T-helper 2 cell (primary cell): Measurements from ENCODE around the gene BICDL2.
"Not testable (repeated sequence)": the region's sequence is repeated elsewhere in the genome, so short reads cannot be mapped to it uniquely, and the experiment has no call there.

Experiments
- DNase-seq, 5 experiments: peaks; one replicate each; pipeline versions ENCODE4 v3.0.0 to v3.0.0-alpha.2; 2012 to 2022
- total RNA-seq, 2 donors: gene quantifications; one replicate each; lab custom pipeline; 2026; lab: John Stamatoyannopoulos, UW

Gene BICDL2, protein sequence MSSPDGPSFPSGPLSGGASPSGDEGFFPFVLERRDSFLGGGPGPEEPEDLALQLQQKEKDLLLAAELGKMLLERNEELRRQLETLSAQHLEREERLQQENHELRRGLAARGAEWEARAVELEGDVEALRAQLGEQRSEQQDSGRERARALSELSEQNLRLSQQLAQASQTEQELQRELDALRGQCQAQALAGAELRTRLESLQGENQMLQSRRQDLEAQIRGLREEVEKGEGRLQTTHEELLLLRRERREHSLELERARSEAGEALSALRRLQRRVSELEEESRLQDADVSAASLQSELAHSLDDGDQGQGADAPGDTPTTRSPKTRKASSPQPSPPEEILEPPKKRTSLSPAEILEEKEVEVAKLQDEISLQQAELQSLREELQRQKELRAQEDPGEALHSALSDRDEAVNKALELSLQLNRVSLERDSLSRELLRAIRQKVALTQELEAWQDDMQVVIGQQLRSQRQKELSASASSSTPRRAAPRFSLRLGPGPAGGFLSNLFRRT
- total RNA-seq, result 0 to 0.34 reads per million in 2 donors

DNA sequence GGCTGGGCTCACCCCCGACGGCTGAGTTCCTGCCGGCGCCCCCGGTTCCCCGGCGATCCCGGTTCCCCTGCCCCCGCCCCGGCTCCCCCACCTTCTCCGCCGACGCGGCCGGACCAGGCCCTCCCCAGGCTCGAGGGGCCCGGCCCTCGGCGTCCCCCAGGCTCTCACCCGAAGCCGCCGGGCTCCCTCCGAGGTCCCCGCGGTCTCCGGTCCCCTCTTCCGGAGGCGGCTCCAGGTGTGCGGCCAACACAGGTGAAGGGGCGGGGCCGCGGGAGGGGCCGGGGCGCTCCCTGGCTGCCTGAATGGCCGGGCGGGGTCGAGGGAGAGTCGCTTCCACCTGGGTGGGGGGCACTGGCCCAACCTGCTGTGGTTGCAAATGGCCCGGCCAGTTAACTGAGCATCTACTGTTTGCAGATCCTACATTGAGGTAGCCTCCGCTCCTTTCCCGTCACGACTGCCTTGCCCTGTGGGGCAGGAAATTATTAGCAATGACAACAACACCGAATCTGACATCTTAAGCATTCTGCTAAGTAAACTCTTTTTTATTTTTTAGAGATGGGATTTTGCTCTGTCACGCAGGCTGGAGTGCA lies at the start of gene BICDL2:
Gene BICDL2 (minus strand): TSS at position 219 of the 590 bp plus-strand sequence. CDS start 1,448 bp downstream, outside the sequence.
- DNase-seq, result no peak

GRCh38 chr16:3085868-3086595 lies 49.3 kb upstream of the BICDL2 start:
- peak in 1 of 5 experiments; percentile 68 for DNase-seq

DNA sequence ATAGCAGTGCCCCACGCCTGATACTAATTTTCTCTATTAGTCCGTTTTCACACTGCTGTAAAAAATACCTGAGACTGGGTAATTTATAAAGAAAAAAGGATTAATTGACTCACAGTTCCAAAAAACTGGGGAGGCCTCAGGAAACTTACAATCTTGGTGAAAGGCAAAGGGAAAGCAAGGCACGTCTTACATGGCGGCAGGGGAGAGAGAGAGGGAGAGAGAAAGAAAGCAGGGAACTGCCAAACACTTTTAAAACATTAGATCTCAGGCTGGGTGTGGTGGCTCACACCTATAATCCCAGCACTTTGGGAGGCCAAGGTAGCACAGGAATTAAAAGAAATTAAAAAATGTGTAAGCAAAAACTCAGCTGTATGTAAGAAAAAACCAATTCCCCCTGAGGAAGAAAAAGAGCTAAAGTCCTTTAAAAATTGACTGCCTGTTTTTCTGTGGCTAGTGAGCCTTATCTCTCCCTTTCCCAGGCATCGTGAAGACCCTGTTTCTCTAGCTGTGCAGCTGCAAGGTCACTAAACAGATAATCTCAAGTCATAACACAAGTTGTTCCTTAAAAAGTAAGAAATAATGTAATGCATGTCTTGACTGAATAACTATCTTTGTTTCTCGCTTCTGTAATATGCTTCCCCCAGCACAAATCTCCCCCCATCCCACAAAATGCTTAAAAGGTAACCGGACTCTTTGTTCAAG lies 48.4 kb upstream of the BICDL2 start:
- no peak for DNase-seq

DNA sequence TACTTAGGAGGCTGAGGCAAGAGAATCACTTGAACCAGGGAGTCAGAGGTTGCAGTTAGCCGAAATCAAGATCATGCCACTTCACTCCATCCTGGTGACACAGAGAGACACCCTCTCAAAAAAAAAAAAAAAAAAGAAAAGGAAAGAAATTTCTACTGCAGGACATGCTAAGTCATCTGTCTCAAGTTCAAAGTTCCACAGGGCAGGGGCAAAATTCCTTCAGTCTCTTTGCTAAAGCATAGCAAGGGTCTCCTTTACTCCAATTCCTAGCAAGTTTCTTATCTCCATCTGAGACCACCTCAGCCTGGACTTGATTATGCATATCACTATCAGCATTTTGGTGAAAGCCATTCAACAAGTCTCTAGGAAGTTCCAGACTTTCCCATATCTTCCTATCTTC lies 47.7 kb upstream of the BICDL2 start:
- DNase-seq, result no peak

- not testable (repeated sequence) for DNase-seq
These were observed 46.7 kb upstream of the BICDL2 start for GRCh38 chr16:3083408-3083807.

- not testable (repeated sequence) for DNase-seq
These were observed 45.2 kb upstream of the BICDL2 start for GRCh38 chr16:3081957-3082356.

DNA sequence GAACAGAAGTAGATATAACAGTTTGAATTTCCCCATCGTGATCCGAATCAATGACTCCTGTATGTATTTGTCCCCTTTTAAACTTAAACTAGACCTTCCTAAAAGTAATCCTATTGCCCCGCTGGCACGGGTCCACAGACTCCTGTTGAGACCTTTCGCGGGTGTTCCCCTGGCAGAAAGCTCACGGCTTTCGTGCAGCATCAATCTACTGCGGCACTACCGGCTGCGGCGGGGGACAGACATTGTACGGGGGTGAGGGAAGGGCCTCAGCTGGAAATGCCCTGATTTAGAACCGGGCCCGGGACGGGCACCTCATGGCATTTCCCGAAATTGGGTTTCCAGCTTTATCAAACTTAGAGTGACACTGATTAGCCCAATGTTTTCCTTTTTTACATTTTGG lies 43.3 kb upstream of the BICDL2 start:
- DNase-seq, result no peak

GRCh38 chr16:3076577-3076976 lies 39.8 kb upstream of the BICDL2 start:
- no peak for DNase-seq

GRCh38 chr16:3075946-3076345 lies 39.2 kb upstream of the BICDL2 start:
- peak in 1 of 5 experiments; percentile 55 for DNase-seq

DNA sequence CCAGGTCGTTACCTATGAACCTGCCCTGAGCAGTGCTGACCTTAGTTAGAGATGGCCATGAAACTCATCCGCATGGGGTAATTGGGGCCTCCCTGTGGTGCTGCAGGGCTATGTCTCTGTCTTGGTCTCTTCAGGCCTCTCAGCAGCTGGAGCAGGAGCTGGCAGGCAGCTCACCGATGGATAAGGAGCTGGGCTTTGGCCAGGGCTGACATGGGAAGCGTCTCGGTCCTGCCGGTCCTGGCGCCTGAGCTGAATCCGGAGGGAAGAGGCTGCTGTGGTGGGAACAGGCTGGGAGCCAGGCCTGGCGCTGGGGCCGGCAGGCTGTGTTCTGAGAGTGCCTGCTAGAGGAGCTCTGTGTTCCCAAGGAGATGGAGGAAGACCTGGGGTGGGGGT lies 38.8 kb upstream of the BICDL2 start:
- DNase-seq, result peak in 1 of 5 experiments; percentile 68

GRCh38 chr16:3074860-3075522 lies 38.2 kb upstream of the BICDL2 start:
- DNase-seq, result peak; percentile 38 to 99 (median 77)

GRCh38 chr16:3073448-3073847 lies 36.7 kb upstream of the BICDL2 start:
- peak in 1 of 5 experiments; percentile 48 for DNase-seq

DNA sequence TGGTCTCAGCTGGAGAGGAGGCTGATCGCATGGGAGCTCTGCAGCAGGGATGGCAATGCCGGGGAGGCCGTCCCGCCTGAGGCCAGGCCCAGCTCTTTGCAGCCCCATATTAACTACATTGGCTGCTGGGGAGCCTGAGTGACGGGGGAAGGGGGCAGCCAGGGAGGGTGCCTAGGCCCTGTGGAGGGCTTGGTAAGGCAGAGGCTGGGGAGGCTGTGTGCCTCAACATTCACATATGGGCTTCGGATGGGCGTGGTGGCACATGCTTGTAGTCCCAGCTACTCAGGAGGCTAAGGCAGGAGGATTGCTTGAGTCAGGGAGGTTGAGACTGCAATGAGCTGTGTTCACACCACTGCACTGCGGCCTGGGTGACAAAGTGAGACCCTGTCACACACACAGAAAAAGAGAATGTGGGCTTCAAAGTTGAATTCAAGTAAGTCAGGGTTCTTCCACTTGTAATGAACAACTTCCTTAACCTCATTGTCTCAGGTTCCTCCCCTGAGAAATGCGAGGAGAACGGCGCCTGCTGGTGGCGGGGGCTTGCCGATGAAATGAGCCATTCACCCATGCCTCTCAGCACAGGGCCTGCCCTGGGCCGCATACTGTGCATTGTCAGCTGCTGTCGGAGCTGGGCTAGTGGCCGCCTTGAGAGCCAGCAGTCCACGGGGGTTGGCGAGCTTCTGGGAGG lies 36.0 kb upstream of the BICDL2 start:
- peak in 2 of 5 experiments; percentile 49 to 69 for DNase-seq

GRCh38 chr16:3072148-3072547 lies 35.4 kb upstream of the BICDL2 start:
- DNase-seq, result peak in 1 of 5 experiments; percentile 77

DNA sequence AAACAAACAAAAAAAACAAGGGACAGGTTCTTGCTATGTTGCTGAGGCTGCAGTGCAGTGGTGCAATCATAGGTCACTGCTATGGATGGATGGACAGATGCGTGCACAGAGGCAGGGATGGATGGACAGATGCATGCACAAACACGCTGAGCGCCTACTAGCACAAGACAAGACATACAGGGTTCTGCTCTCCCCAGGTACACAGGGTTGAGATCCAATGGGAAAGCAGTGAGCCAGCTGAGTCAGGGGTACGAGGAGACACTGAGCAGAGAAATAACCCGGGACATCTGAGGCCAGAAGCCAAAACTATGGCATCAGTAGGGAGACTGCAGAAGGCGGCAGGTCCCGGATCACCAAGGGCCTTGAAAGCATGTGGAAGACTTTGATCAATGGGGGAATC lies 34.9 kb upstream of the BICDL2 start:
- DNase-seq, result peak in 1 of 5 experiments; percentile 50

GRCh38 chr16:3070608-3071111 lies 33.9 kb upstream of the BICDL2 start:
- DNase-seq, result peak in 1 of 5 experiments; percentile 53

GRCh38 chr16:3069146-3069545 lies 32.4 kb upstream of the BICDL2 start:
- not testable (repeated sequence) for DNase-seq

DNA sequence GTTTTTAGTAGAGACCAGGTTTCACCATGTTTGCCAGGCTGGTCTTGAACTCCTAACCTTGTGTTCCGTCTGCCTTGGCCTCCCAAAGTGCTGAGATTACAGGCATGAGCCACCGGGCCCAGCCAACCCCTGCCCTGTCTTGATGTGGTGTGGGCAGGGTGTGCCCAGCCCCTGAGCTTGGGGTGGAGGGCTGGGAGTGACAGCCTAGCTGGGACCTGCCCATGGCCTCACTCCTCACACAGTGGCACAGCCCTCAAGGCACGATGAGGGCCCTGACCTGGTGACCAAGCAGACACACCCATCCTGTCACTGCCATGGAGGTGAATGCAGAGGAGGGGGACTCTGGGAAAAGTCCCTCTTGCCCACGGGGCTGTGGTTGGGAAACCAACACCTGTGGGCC lies 31.7 kb upstream of the BICDL2 start:
- DNase-seq, result peak in 1 of 5 experiments; percentile 69

DNA sequence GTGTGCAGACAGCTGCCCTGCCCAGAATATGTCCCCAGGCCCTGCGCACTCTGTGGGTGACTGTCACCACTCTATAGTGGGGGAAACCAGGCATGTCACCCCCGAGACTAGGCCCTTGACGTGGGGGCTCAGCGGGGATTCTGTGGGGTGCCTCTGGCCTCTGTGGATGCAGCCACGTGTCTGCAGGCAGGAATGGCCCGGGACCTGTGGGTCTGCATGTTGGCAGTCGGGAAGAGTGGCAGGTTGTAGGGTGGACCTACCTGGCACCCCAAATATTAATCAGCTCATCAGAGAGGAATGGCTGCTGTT lies 29.6 kb upstream of the BICDL2 start:
- DNase-seq, result peak in 1 of 5 experiments; percentile 40

- DNase-seq, result peak in 1 of 5 experiments; percentile 47
These were observed 29.1 kb upstream of the BICDL2 start for GRCh38 chr16:3065742-3066439.
